Mesenchymal stem cell (in vitro differentiated cells and primary cell): ENCODE measurements around the gene GAP43.
A peak's percentile ranks its signal among the peaks of the same experiment; 100 is the strongest.

Experiments
- DNase-seq: peaks from one replicate; pipeline ENCODE4 v3.0.0-alpha.2; 2013
- H2AFZ ChIP-seq: one replicate; pipeline ENCODE4 v1.6.1; 2013; ENCODE audit warnings: low read depth, mild to moderate bottlenecking, control low read depth, inconsistent platforms, low read length, moderate library complexity
- H2AK5ac ChIP-seq: 2 replicates; pipeline ENCODE4 v1.6.1; 2013; ENCODE audit warnings: low read length, moderate library complexity, mild to moderate bottlenecking, inconsistent platforms; ENCODE audit not compliant: severe bottlenecking
- H2BK120ac ChIP-seq: one replicate; pipeline ENCODE4 v1.6.1; 2013; ENCODE audit warnings: low read depth, mild to moderate bottlenecking, inconsistent platforms, low read length, moderate library complexity
- H2BK12ac ChIP-seq, 2 experiments: one replicate each; pipeline ENCODE4 v1.6.1; 2013; ENCODE audit warnings: inconsistent platforms in 2 of 2, low read length in 2 of 2, mild to moderate bottlenecking in 2 of 2, moderate library complexity in 2 of 2, control low read depth in 1 of 2
- H2BK15ac ChIP-seq: one replicate; pipeline ENCODE4 v1.6.1; 2013; ENCODE audit warnings: mild to moderate bottlenecking, low read depth, inconsistent platforms; ENCODE audit not compliant: poor library complexity, severe bottlenecking
- H2BK5ac ChIP-seq: 2 replicates; pipeline ENCODE4 v1.6.1; 2013; ENCODE audit warnings: low read depth, mild to moderate bottlenecking, low read length, control low read depth, inconsistent platforms; ENCODE audit not compliant: poor library complexity, severe bottlenecking
- H3K14ac ChIP-seq, 2 experiments: one replicate each; pipeline ENCODE4 v1.6.1; 2013; ENCODE audit warnings: inconsistent platforms in 2 of 2, low read length in 2 of 2, control low read depth in 1 of 2, mild to moderate bottlenecking in 1 of 2, moderate library complexity in 1 of 2
- H3K18ac ChIP-seq, 2 experiments: one replicate each; pipeline ENCODE4 v1.6.1; 2013; ENCODE audit warnings: inconsistent platforms in 2 of 2, low read length in 2 of 2, control low read depth in 1 of 2, low read depth in 1 of 2, mild to moderate bottlenecking in 1 of 2
- H3K23ac ChIP-seq, 2 experiments: one replicate each; pipeline ENCODE4 v1.6.1; 2013; ENCODE audit warnings: inconsistent platforms in 2 of 2, low read length in 2 of 2, mild to moderate bottlenecking in 2 of 2, moderate library complexity in 2 of 2, control low read depth in 1 of 2
- H3K27ac ChIP-seq: 2 replicates; pipeline ENCODE4 v1.5.1; 2013; ENCODE audit warnings: mild to moderate bottlenecking, moderate library complexity, low read length, control low read depth, inconsistent platforms; ENCODE audit not compliant: poor library complexity, severe bottlenecking
- H3K27me3 ChIP-seq, 2 experiments: 2 replicates each; pipeline versions ENCODE4 v1.6.1 to v1.7.0; 2013; ENCODE audit warnings: low read length in 2 of 2, mild to moderate bottlenecking in 2 of 2, moderate library complexity in 2 of 2, control low read depth in 1 of 2, inconsistent platforms in 1 of 2; ENCODE audit not compliant: control insufficient read depth in 1 of 2, insufficient read depth in 1 of 2
- H3K36me3 ChIP-seq, 2 experiments: 2 replicates each; pipeline versions ENCODE4 v1.6.1 to v1.7.0; 2013; ENCODE audit warnings: low read length in 2 of 2, control low read depth in 1 of 2, inconsistent platforms in 1 of 2, low read depth in 1 of 2, mild to moderate bottlenecking in 1 of 2; ENCODE audit not compliant: insufficient read depth in 2 of 2, control insufficient read depth in 1 of 2
- H3K4ac ChIP-seq, 2 experiments: one replicate each; pipeline ENCODE4 v1.6.1; 2013; ENCODE audit warnings: inconsistent platforms in 2 of 2, low read length in 2 of 2, mild to moderate bottlenecking in 2 of 2, moderate library complexity in 2 of 2, control low read depth in 1 of 2, low read depth in 1 of 2
- H3K4me1 ChIP-seq: 2 replicates; pipeline ENCODE4 v1.6.1; 2013; ENCODE audit warnings: low read depth, low read length, control low read depth; ENCODE audit not compliant: control insufficient read depth, insufficient read depth
- H3K4me2 ChIP-seq: 2 replicates; pipeline ENCODE4 v1.6.1; 2013; ENCODE audit warnings: low read length, mild to moderate bottlenecking, inconsistent platforms; ENCODE audit not compliant: poor library complexity, severe bottlenecking
- H3K4me3 ChIP-seq, 2 experiments: 2 replicates each; pipeline versions ENCODE4 v1.5.1 to v1.7.0; 2013; ENCODE audit warnings: low read length in 2 of 2, mild to moderate bottlenecking in 2 of 2, control low read depth in 1 of 2, low read depth in 1 of 2; ENCODE audit not compliant: insufficient read depth in 1 of 2
- H3K79me1 ChIP-seq: replicated peaks from 2 replicates; pipeline ENCODE4 v1.6.1; 2013; ENCODE audit warnings: mild to moderate bottlenecking, control low read depth, low read length, inconsistent platforms; ENCODE audit not compliant: poor library complexity, severe bottlenecking
- H3K9ac ChIP-seq: 2 replicates; pipeline ENCODE4 v1.7.0; 2013; ENCODE audit warnings: mild to moderate bottlenecking, low read length, moderate library complexity
- H3K9me3 ChIP-seq: 2 replicates; pipeline ENCODE4 v1.7.0; 2013; ENCODE audit warnings: mild to moderate bottlenecking, low read length; ENCODE audit not compliant: control insufficient read depth
- H4K8ac ChIP-seq: one replicate; pipeline ENCODE4 v1.6.1; 2013; ENCODE audit warnings: inconsistent platforms, mild to moderate bottlenecking, low read length, moderate library complexity
- H4K91ac ChIP-seq: one replicate; pipeline ENCODE4 v1.6.1; 2013; ENCODE audit warnings: mild to moderate bottlenecking, low read length, inconsistent platforms
- WGBS: methylation state at CpG from one replicate; pipeline ENCODE4 v1.1.7; 2013; ENCODE audit warnings: mixed read lengths; 5-methylcytosine and 5-hydroxymethylcytosine counted together

The GAP43 gene

GRCh38 chr3:115673881-115674280 lies 50.6 kb downstream of the GAP43 start:
- no peak overlapping the region for H4K8ac ChIP-seq
- no peak overlapping the region for H2BK5ac ChIP-seq
- H4K91ac ChIP-seq, result no peak overlapping the region
- no peak overlapping the region for H3K4ac ChIP-seq
- no peak overlapping the region for H3K4me3 ChIP-seq
- no peaks in the 10 kb centered on the region for H3K79me1 ChIP-seq
- H3K9ac ChIP-seq, result no peak overlapping the region
- H2BK15ac ChIP-seq, result no peak overlapping the region
- no peak overlapping the region for H3K27ac ChIP-seq
- H2BK12ac ChIP-seq, result no peak overlapping the region
- peaks cover 2% of the 10 kb centered on the region for H3K4me1 ChIP-seq
- no peak overlapping the region for H3K14ac ChIP-seq
- 100% methylated on average over 3 of the region's 3 CpGs for WGBS
- H3K4me2 ChIP-seq, result no peak overlapping the region
- H3K27me3 ChIP-seq, result peaks cover 0 to 9% of the 10 kb centered on the region in 2 experiments
- H2BK120ac ChIP-seq, result no peak overlapping the region
- H3K23ac ChIP-seq, result no peak overlapping the region
- no peak overlapping the region for H2AFZ ChIP-seq
- DNase-seq, result no peak
- H3K9me3 ChIP-seq, result no peaks in the 10 kb centered on the region
- no peak overlapping the region for H3K18ac ChIP-seq
- H3K36me3 ChIP-seq, result no peaks in the 10 kb centered on the region
- H2AK5ac ChIP-seq, result no peak overlapping the region

GRCh38 chr3:115676336-115676735 lies 53.0 kb downstream of the GAP43 start:
- Histone ChIP-seq H3K4me2 (no peak overlapping the region), H3K4ac (no peak overlapping the region), H3K9me3 (no peaks in the 10 kb centered on the region), H3K14ac (no peak overlapping the region), H3K27me3 (peaks cover 0 to 9% of the 10 kb centered on the region in 2 experiments), H2BK12ac (no peak overlapping the region), H2BK15ac (peak overlapping the region; percentile 60), H2AK5ac (no peak overlapping the region), H2BK120ac (no peak overlapping the region), H4K91ac (peak overlapping the region; percentile 18), H3K36me3 (no peaks in the 10 kb centered on the region), H2BK5ac (no peak overlapping the region), H3K27ac (no peak overlapping the region), H3K4me1 (peaks cover 2% of the 10 kb centered on the region), H3K9ac (no peak overlapping the region), H4K8ac (no peak overlapping the region), H3K79me1 (no peaks in the 10 kb centered on the region), H3K4me3 (peak overlapping the region in 1 of 2 experiments; percentile 20), H2AFZ (no peak overlapping the region), H3K23ac (no peak overlapping the region), H3K18ac (no peak overlapping the region)
- WGBS, result 97% methylated on average over 9 of the region's 9 CpGs
- DNase-seq, result no peak

GRCh38 chr3:115680803-115681345 lies 57.6 kb downstream of the GAP43 start:
- H3K4ac ChIP-seq, result no peak overlapping the region
- peaks cover 0 to 6% of the 10 kb centered on the region in 2 experiments for H3K27me3 ChIP-seq
- H2AK5ac ChIP-seq, result no peak overlapping the region
- no peak overlapping the region for H3K4me2 ChIP-seq
- no peaks in the 10 kb centered on the region for H3K4me1 ChIP-seq
- no peak overlapping the region for H3K9ac ChIP-seq
- H2BK120ac ChIP-seq, result no peak overlapping the region
- no peak overlapping the region for H3K4me3 ChIP-seq
- H2BK15ac ChIP-seq, result no peak overlapping the region
- H3K18ac ChIP-seq, result no peak overlapping the region
- H3K23ac ChIP-seq, result no peak overlapping the region
- no peaks in the 10 kb centered on the region for H3K9me3 ChIP-seq
- H3K14ac ChIP-seq, result no peak overlapping the region
- H3K79me1 ChIP-seq, result no peaks in the 10 kb centered on the region
- no peak overlapping the region for H2BK5ac ChIP-seq
- H4K91ac ChIP-seq, result no peak overlapping the region
- WGBS, result no CpG with 5 or more reads among the region's 2 CpGs
- H2AFZ ChIP-seq, result no peak overlapping the region
- no peak for DNase-seq
- no peaks in the 10 kb centered on the region for H3K36me3 ChIP-seq
- no peak overlapping the region for H2BK12ac ChIP-seq
- no peak overlapping the region for H4K8ac ChIP-seq
- no peak overlapping the region for H3K27ac ChIP-seq

- H3K4ac ChIP-seq, result no peak overlapping the region
- H3K27ac ChIP-seq, result no peak overlapping the region
- no peak overlapping the region for H2AK5ac ChIP-seq
- H3K9ac ChIP-seq, result no peak overlapping the region
- no peak overlapping the region for H2BK15ac ChIP-seq
- no peak overlapping the region for H4K8ac ChIP-seq
- H3K4me3 ChIP-seq, result no peak overlapping the region
- H2AFZ ChIP-seq, result no peak overlapping the region
- H3K4me1 ChIP-seq, result no peaks in the 10 kb centered on the region
- no peaks in the 10 kb centered on the region for H3K79me1 ChIP-seq
- H4K91ac ChIP-seq, result no peak overlapping the region
- no peak overlapping the region for H2BK12ac ChIP-seq
- H3K14ac ChIP-seq, result no peak overlapping the region
- H3K36me3 ChIP-seq, result no peaks in the 10 kb centered on the region
- H3K27me3 ChIP-seq, result no peaks in the 10 kb centered on the region
- no peak overlapping the region for H2BK5ac ChIP-seq
- no peak overlapping the region for H3K4me2 ChIP-seq
- no peak overlapping the region for H3K23ac ChIP-seq
- no peak overlapping the region for H2BK120ac ChIP-seq
- no peak overlapping the region for H3K18ac ChIP-seq
- no peaks in the 10 kb centered on the region for H3K9me3 ChIP-seq
- no peak for DNase-seq
Measured at GRCh38 chr3:115681736-115682135, 58.4 kb downstream of the GAP43 start.
